ENCODE results near the gene SLC9B2.

SLC9B2 gene

DNA sequence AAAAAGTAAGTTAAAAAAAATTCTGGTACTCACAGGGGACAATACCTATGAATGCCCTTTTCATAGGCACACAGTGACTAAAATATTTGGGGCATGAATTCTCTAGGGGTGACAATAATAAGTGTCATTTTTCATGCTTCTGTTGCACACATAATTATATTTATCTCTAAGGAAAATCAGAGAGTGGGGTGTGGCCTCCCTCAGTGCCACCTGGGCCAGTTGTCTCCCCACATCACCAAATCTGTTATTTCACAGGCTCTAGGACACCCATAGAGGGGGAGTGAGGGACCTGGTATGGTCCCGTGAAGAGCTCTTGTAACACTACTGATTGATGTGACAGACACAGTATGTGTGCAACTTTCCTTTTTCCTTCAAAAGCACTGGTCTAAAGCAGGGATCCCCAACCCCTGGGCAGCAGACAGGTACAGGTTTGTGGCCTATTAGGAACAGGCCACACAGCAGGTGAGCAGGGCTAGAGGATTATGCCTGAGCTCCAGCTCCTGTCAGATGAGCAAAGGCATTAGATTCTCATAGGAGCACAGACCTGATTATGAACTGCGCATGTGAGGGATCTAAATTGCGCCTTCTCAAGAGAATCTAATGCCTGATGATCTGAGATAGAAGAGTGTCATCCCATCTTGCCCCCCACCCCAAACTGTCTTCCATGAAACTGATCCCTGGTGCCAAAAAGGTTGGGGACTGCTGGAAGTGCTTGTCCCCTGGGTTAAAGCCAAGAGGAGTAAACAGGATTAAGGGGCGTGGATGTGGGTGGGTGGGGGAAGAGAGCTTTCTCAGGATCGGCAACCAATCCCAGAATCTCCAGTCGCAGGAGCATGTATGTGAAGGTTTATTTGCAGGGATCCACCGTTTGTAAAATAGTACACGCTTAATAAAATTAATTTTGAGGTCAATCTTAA lies 57.9 kb downstream of the SLC9B2 start:
- DNase-seq: peak; percentile 66
- H3K4me3 ChIP-seq (ENCODE audit: low read depth, low read length): peak overlapping the region; percentile 95
- TF ChIP-seq, protein P1, sequence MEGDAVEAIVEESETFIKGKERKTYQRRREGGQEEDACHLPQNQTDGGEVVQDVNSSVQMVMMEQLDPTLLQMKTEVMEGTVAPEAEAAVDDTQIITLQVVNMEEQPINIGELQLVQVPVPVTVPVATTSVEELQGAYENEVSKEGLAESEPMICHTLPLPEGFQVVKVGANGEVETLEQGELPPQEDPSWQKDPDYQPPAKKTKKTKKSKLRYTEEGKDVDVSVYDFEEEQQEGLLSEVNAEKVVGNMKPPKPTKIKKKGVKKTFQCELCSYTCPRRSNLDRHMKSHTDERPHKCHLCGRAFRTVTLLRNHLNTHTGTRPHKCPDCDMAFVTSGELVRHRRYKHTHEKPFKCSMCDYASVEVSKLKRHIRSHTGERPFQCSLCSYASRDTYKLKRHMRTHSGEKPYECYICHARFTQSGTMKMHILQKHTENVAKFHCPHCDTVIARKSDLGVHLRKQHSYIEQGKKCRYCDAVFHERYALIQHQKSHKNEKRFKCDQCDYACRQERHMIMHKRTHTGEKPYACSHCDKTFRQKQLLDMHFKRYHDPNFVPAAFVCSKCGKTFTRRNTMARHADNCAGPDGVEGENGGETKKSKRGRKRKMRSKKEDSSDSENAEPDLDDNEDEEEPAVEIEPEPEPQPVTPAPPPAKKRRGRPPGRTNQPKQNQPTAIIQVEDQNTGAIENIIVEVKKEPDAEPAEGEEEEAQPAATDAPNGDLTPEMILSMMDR (IDR thresholded peaks at IDR 0.05; ENCODE audit: low read depth, low read length): no peak
- no peaks in the 10 kb centered on the region for H3K36me3 ChIP-seq
- peaks cover 6% of the 10 kb centered on the region for H3K9me3 ChIP-seq (ENCODE audit: severe bottlenecking)
- H3K27ac ChIP-seq: peak overlapping the region; percentile 95
- H3K27me3 ChIP-seq (ENCODE audit: insufficient read depth, low read depth, severe bottlenecking): no peaks in the 10 kb centered on the region

DNA sequence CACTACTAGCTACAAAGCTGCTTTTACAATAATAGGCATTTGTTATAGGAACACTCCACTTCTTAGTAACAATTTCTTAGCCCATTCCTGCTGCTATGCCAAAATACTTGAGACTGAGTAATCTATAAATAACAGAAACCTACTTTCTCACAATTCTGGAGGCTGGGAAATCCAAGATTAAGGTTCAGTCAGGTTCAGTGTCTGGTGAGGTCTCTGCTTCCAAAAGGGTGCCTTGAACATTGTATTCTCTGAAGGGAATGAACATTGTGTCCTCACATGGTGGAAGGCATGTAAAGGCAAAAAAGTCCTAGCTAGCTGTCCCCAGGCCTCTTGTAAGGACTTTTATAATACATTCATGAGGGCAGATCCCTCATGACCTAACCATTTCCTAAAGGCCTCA lies 64.0 kb downstream of the SLC9B2 start:
- H3K9me3 ChIP-seq (ENCODE audit: severe bottlenecking): no peaks in the 10 kb centered on the region
- TF ChIP-seq, protein P1 (IDR thresholded peaks at IDR 0.05; ENCODE audit: low read depth, low read length): no peak
- DNase-seq: no peak

DNA sequence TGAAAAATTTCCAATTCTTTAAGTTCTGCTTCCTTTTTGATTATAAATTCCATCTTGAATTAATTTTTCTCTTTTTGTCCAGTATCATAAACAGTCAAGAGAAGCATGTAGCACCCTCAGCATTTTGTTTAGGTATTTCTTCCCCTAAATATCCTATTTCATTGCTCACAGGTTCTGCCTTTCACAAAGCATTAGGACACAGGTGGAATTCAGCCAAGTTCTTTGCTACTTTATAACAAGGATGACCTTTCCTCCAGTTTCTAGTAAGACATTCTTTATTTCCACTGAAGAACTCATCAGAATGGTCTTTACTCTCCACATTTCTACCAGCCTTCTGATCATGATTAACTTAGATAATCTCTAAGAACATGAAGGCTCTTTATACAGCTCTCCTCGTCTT lies 64.5 kb downstream of the SLC9B2 start:
- Histone ChIP-seq H3K27ac (no peak overlapping the region), H3K36me3 (no peaks in the 10 kb centered on the region), H3K9me3 (ENCODE audit: severe bottlenecking) (no peaks in the 10 kb centered on the region), H3K4me3 (ENCODE audit: low read depth, low read length) (no peak overlapping the region), H3K27me3 (ENCODE audit: insufficient read depth, low read depth, severe bottlenecking) (no peaks in the 10 kb centered on the region)
- DNase-seq: no peak
- TF ChIP-seq, protein P1 (IDR thresholded peaks at IDR 0.05; ENCODE audit: low read depth, low read length): no peak

More for the DNA sequence above, 64.0 kb downstream of the SLC9B2 start:
- Histone ChIP-seq H3K4me3 (ENCODE audit: low read depth, low read length) (no peak overlapping the region), H3K27me3 (ENCODE audit: insufficient read depth, low read depth, severe bottlenecking) (no peaks in the 10 kb centered on the region), H3K36me3 (no peaks in the 10 kb centered on the region), H3K27ac (no peak overlapping the region)

DNA sequence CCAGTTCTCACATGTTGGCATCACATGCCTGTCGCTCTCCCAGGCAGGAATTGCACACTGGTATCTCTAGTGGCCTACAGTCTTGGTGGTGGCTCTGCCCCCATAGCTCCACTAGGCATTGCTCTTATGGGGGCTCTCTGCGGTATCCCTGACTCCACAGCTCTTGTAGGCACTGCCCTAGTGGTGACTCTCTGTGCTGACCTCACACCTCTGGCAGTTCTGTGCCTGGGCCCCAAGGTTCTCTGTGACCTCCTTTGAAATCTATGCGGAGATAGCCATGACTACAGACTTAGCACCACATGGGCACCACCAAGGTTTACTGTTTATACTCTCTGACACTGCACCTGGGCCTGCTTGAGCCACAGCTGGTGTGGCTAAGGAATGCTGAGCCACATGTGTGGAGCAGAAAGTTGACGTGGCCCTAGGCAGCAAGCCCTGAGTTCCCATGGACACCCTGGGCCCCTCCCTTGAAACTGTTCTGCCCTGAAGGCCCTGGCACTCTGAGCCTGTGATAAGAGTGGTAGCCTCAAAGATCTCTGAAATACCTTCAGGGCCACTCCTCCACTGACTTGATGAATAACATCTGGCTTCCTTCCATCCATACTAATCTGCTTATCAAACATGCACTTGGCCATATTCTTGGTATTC lies 65.1 kb downstream of the SLC9B2 start:
- Histone ChIP-seq H3K27ac (no peak overlapping the region), H3K27me3 (ENCODE audit: insufficient read depth, low read depth, severe bottlenecking) (no peaks in the 10 kb centered on the region), H3K36me3 (no peaks in the 10 kb centered on the region), H3K9me3 (ENCODE audit: severe bottlenecking) (no peaks in the 10 kb centered on the region), H3K4me3 (ENCODE audit: low read depth, low read length) (no peak overlapping the region)
- TF ChIP-seq, protein P1 (IDR thresholded peaks at IDR 0.05; ENCODE audit: low read depth, low read length): no peak
- no peak for DNase-seq

DNA sequence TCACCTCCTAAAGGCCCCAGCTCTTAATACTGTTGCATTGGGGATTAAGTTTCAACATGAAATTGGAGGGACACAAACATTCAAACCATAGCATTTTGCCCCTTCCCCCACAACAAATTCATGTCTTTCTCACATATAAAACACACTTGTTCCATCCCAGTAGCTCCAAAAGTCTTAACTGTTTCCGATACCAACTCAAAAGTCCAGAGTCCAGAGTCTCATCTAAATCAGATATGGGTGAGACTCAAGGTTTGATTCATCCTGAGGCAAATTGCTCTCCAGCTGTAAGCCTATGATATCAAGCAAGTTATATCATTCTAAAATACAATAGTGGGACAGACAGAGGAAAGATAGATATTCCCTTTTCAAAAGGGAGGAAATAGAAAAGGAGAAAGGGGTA lies 65.8 kb downstream of the SLC9B2 start:
- H3K27me3 ChIP-seq (ENCODE audit: insufficient read depth, low read depth, severe bottlenecking): no peaks in the 10 kb centered on the region

More for the DNA sequence above, 65.8 kb downstream of the SLC9B2 start:
- Histone ChIP-seq H3K4me3 (ENCODE audit: low read depth, low read length) (no peak overlapping the region), H3K9me3 (ENCODE audit: severe bottlenecking) (no peaks in the 10 kb centered on the region), H3K27ac (no peak overlapping the region), H3K36me3 (no peaks in the 10 kb centered on the region)
- DNase-seq: no peak
- TF ChIP-seq, protein P1 (IDR thresholded peaks at IDR 0.05; ENCODE audit: low read depth, low read length): no peak
